Colon (tissue), 2 donors: ENCODE measurements around the gene BEND2.
"Not testable (repeated sequence)": the region's sequence is repeated elsewhere in the genome, so short reads cannot be mapped to it uniquely, and the experiment has no call there.

Experiments
- FAIRE-seq: peaks from 2 replicates; lab custom pipeline; 2012; peaks lifted over from hg19 to GRCh38; lab: Jason Lieb, UNC
- donor health status: control.
- donor health status: control.

BEND2 gene

GRCh38 chrX:18220786-18221185 lies at the start of gene BEND2:
BEND2 (minus strand) TSS chrX:18220886; CDS start chrX:18220750, 136 bp downstream.
- FAIRE-seq = no peak

GRCh38 chrX:18255059-18255458 lies 34.4 kb upstream of the BEND2 start:
- no peak for FAIRE-seq

- no peak for FAIRE-seq
Observed at GRCh38 chrX:18252644-18253359, 32.1 kb upstream of the BEND2 start.

GRCh38 chrX:18229646-18230045 lies 9.0 kb upstream of the BEND2 start:
- not testable (repeated sequence) for FAIRE-seq

GRCh38 chrX:18228069-18228468 lies 7.4 kb upstream of the BEND2 start:
- FAIRE-seq = no peak

- no peak for FAIRE-seq
Observed at GRCh38 chrX:18227458-18227857, 6.8 kb upstream of the BEND2 start.

GRCh38 chrX:18210470-18210869 lies 10.2 kb downstream of the BEND2 start:
- no peak for FAIRE-seq

GRCh38 chrX:18206657-18207056 lies 14.0 kb downstream of the BEND2 start:
- FAIRE-seq = no peak

- no peak for FAIRE-seq
Observed at GRCh38 chrX:18203631-18204030, 17.1 kb downstream of the BEND2 start.

GRCh38 chrX:18194688-18195087 lies 26.0 kb downstream of the BEND2 start:
- no peak for FAIRE-seq

- FAIRE-seq = no peak
Observed at GRCh38 chrX:18179446-18179845, 41.2 kb downstream of the BEND2 start.

- FAIRE-seq = no peak
Observed at GRCh38 chrX:18174971-18175370, 45.7 kb downstream of the BEND2 start.

- FAIRE-seq = no peak
Observed at GRCh38 chrX:18174209-18174608, 46.5 kb downstream of the BEND2 start.

GRCh38 chrX:18173494-18174180 lies 47.0 kb downstream of the BEND2 start:
- peak; percentile 47 for FAIRE-seq

GRCh38 chrX:18172970-18173369 lies 47.7 kb downstream of the BEND2 start:
- no peak for FAIRE-seq

- no peak for FAIRE-seq
Observed at GRCh38 chrX:18170910-18171309, 49.8 kb downstream of the BEND2 start.

- no peak for FAIRE-seq
Observed at GRCh38 chrX:18166068-18166467, 54.6 kb downstream of the BEND2 start.

- no peak for FAIRE-seq
Observed at GRCh38 chrX:18160369-18160768, 60.3 kb downstream of the BEND2 start.

- FAIRE-seq = no peak
Observed at GRCh38 chrX:18158963-18159362, 61.7 kb downstream of the BEND2 start.

GRCh38 chrX:18151649-18152048 lies 69.0 kb downstream of the BEND2 start:
- FAIRE-seq = no peak

GRCh38 chrX:18151157-18151556 lies 69.5 kb downstream of the BEND2 start:
- no peak for FAIRE-seq

GRCh38 chrX:18149454-18149853 lies 71.2 kb downstream of the BEND2 start:
- FAIRE-seq = peak; percentile 38

GRCh38 chrX:18146954-18147353 lies 73.7 kb downstream of the BEND2 start:
- no peak for FAIRE-seq

- FAIRE-seq = no peak
Observed at GRCh38 chrX:18146009-18146408, 74.7 kb downstream of the BEND2 start.
